A549 (cell line): Measurements from ENCODE around the gene PTOV1. TPM values are rescaled to one million over a fixed set of nuclear protein-coding genes. Genes with fewer than 3 reads are reported as not detected.
A peak's percentile ranks its signal among the peaks of the same experiment; 100 is the strongest.

ENCODE experiments used
- ATAC-seq, 2 experiments: fragments of 200-7000 bp in 1 of 2; fragments of >200 bp in 1 of 2; cut with Nextera tagmentation in 1 of 2; cut with Tn5 transposase in 1 of 2; 3 replicates each; pipeline versions ENCODE4 v1.8.0 to v1.9.1; 2018 to 2020; ENCODE audit warnings: mild to moderate bottlenecking in 1 of 2, moderate library complexity in 1 of 2
- CTCF ChIA-PET: fragments of 300-600 bp; sonication (Branson Sonifier 250); formaldehyde crosslinking; extraction: SDS; loops from one replicate; lab custom pipeline; 2021; ENCODE audit warnings: antibody characterized with exemption, inconsistent platforms; lab: Yijun Ruan, JAX
- POLR2A ChIA-PET: fragments of 350-600 bp; formaldehyde crosslinking; extraction: SDS; loops from one replicate; lab custom pipeline; 2021; ENCODE audit warnings: antibody characterized with exemption, inconsistent platforms; lab: Yijun Ruan, JAX
- DNase-seq, 2 experiments: peaks; one replicate each; pipeline versions ENCODE4 v3.0.0 to v3.0.0-alpha.2; 2011 to 2016; ENCODE audit warnings: low read depth in 1 of 2, low spot score in 1 of 2
- FAIRE-seq: peaks from 2 replicates; lab custom pipeline; 2011; peaks lifted over from hg19 to GRCh38; lab: Jason Lieb, UNC
- H3K27ac ChIP-seq, 2 experiments: fragments of >200 bp; sonication (Bioruptor Twin); formaldehyde crosslinking; 3 replicates each; pipeline ENCODE4 v1.5.1; 2016 to 2017
- H3K4me1 ChIP-seq: fragments of >200 bp; sonication (Bioruptor Twin); formaldehyde crosslinking; 3 replicates; pipeline ENCODE4 v1.6.1; 2016
- H3K4me2 ChIP-seq: fragments of >200 bp; sonication (Bioruptor Twin); formaldehyde crosslinking; 3 replicates; pipeline ENCODE4 v1.6.1; 2016
- H3K4me3 ChIP-seq: fragments of >200 bp; sonication (Bioruptor Twin); formaldehyde crosslinking; 3 replicates; pipeline ENCODE4 v1.5.1; 2016
- H3K9me3 ChIP-seq: fragments of >200 bp; sonication (Bioruptor Twin); formaldehyde crosslinking; 3 replicates; pipeline ENCODE4 v1.6.1; 2016
- BCL3 ChIP-seq: fragments of >200 bp; sonication (Bioruptor Twin); formaldehyde crosslinking; IDR thresholded peaks from 3 replicates; pipeline ENCODE4 v1.6.1; 2016
- CHD2 ChIP-seq: fragments of 150-350 bp; IDR thresholded peaks from 2 replicates; pipeline ENCODE4 v1.6.1; 2014; ENCODE audit warnings: low read length; ENCODE audit not compliant: partially characterized antibody
- EHF ChIP-seq: fragments of 250-450 bp; sonication (Bioruptor Pico); IDR thresholded peaks from 2 replicates; pipeline ENCODE4 v1.5.0; 2020; ENCODE audit warnings: mild to moderate bottlenecking
- ESRRA ChIP-seq: fragments of 150-350 bp; IDR thresholded peaks from 2 replicates; pipeline ENCODE4 v1.6.1; 2014; ENCODE audit warnings: mild to moderate bottlenecking, low read length, borderline replicate concordance
- FOSL2 ChIP-seq, 2 experiments: fragments of 450-650 bp in 1 of 2; fragments of >200 bp in 1 of 2; sonication (Bioruptor Twin) in 1 of 2; formaldehyde crosslinking; IDR thresholded peaks; 2 replicates each; pipeline versions ENCODE4 v1.5.0 to v1.6.1; 2016 to 2020; ENCODE audit warnings: mild to moderate bottlenecking in 1 of 2, moderate library complexity in 1 of 2
- FOXS1 ChIP-seq: fragments of 250-450 bp; sonication (Bioruptor Pico); IDR thresholded peaks from 2 replicates; pipeline ENCODE4 v1.5.0; 2020; ENCODE audit warnings: mild to moderate bottlenecking, moderate library complexity
- JUNB ChIP-seq: fragments of >200 bp; sonication (Bioruptor Twin); formaldehyde crosslinking; IDR thresholded peaks from 2 replicates; pipeline ENCODE4 v1.6.1; 2016
- KDM1A ChIP-seq: fragments of 200-600 bp; sonication (generic); IDR thresholded peaks from 2 replicates; pipeline ENCODE4 v1.6.1; 2016; ENCODE audit warnings: low read depth, mild to moderate bottlenecking
- KDM5A ChIP-seq: fragments of 200-600 bp; sonication (generic); IDR thresholded peaks from 2 replicates; pipeline ENCODE4 v1.6.1; 2016; ENCODE audit warnings: antibody characterized with exemption, mild to moderate bottlenecking
- MYC ChIP-seq: IDR thresholded peaks from 2 replicates; pipeline ENCODE4 v1.6.1; 2012; ENCODE audit warnings: mild to moderate bottlenecking, inconsistent platforms, low read length, improper control_type of control experiment, borderline replicate concordance
- NR3C1 ChIP-seq: fragments of >200 bp; sonication (Bioruptor Twin); formaldehyde crosslinking; IDR thresholded peaks from 3 replicates; pipeline ENCODE4 v1.6.1; 2017
- POLR2AphosphoS2 ChIP-seq: conservative IDR thresholded peaks from 2 replicates; pipeline ENCODE4 v1.6.1; 2012; ENCODE audit warnings: low read length, improper control_type of control experiment, inconsistent platforms
- RCOR1 ChIP-seq: fragments of 150-350 bp; IDR thresholded peaks from 2 replicates; pipeline ENCODE4 v1.6.1; 2014; ENCODE audit warnings: antibody characterized with exemption, low read length, low read depth
- SREBF2 ChIP-seq: fragments of 450-650 bp; IDR thresholded peaks from 2 replicates; pipeline ENCODE4 v1.6.1; 2014; ENCODE audit warnings: mild to moderate bottlenecking, moderate library complexity
- TP53 ChIP-seq: fragments of 250-450 bp; sonication (Bioruptor Pico); IDR thresholded peaks from 2 replicates; pipeline ENCODE4 v1.5.0; 2021; ENCODE audit warnings: mild to moderate bottlenecking, moderate library complexity
- ZC3H11A ChIP-seq: fragments of 450-650 bp; IDR thresholded peaks from 2 replicates; pipeline ENCODE4 v1.6.1; 2014; ENCODE audit warnings: antibody characterized with exemption, mild to moderate bottlenecking
- ZNF302 ChIP-seq: fragments of 250-450 bp; sonication (Bioruptor Pico); IDR thresholded peaks from 2 replicates; pipeline ENCODE4 v1.9.0; 2021; ENCODE audit warnings: inconsistent platforms, mild to moderate bottlenecking, moderate library complexity
- ZSCAN20 ChIP-seq: fragments of 250-450 bp; sonication (Bioruptor Pico); IDR thresholded peaks from 2 replicates; pipeline ENCODE4 v1.8.0; 2022; ENCODE audit warnings: mild to moderate bottlenecking, moderate library complexity
- WGBS: methylation state at CpG from one replicate; pipeline ENCODE4 v1.1.6; 2017; ENCODE audit errors: missing lambda C conversion rate; 5-methylcytosine and 5-hydroxymethylcytosine counted together
- polyA plus RNA-seq, 4 experiments: library from polyadenylated mRNA; depleted of rRNA in 3 of 4; stranded (reverse); fragments of >200 nt; fragmentation: RNase III in 1 of 4; extraction: RNeasy Plus Mini Kit Qiagen cat#74134 plus additional on column Dnase treatment in 1 of 4; gene quantifications; 2 replicates in 3 of 4; 3 replicates in 1 of 4; pipeline ENCODE4 v1.2.3, GENCODE V29; 2011 to 2017
- TF ChIP-seq, protein P1 (sequence below): fragments of 250-450 bp; sonication (Bioruptor Pico); IDR thresholded peaks from 2 replicates; pipeline ENCODE4 v1.5.0; 2021; ENCODE audit warnings: mild to moderate bottlenecking, moderate library complexity, borderline replicate concordance
- TF ChIP-seq, protein P2 (sequence below): fragments of 200-600 bp; sonication (generic); IDR thresholded peaks from 2 replicates; pipeline ENCODE4 v1.6.1; 2016; ENCODE audit warnings: antibody characterized with exemption, mild to moderate bottlenecking, moderate library complexity

The PTOV1 gene
- polyA plus RNA-seq, 2 of the 4 experiments (the other 2 are of a cell fraction) = 27.7 to 147 TPM

DNA sequence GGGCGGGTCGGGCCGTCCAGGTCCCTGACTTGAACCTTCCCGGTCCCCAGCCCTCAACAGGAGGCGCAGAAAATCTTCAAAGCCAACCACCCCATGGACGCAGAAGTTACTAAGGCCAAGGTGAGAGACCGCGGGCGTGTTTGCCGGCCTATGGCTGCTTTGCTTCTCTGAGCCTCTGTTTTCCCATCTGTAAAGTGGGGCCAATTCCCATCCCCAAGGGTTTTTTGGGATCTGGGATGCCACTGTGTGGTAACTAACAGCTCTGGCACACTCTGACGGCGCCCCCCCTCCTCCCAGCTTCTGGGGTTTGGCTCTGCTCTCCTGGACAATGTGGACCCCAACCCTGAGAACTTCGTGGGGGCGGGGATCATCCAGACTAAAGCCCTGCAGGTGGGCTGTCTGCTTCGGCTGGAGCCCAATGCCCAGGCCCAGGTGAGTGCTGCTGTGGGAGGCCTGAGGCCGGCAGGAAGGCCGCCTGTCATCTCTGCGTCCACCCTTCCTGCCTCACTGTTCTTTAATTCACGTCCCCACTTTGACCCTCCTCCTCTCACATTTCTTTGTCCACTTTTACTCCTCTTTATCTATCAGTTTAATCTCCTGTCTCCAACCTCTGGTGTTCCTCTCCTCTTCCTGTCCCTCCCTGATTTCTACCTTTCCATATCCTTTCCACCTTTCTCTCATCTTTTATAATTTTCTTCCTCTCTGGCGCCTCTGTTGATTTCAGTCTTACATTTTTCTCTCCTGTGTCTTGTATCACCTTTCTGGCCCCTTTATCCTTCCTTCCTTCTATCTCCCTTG is 44.9 kb upstream of the PTOV1 start:
- no peaks in the 10 kb centered on the region for H3K9me3 ChIP-seq
- no peak for FAIRE-seq
- H3K4me3 ChIP-seq = no peak overlapping the region
- TF ChIP-seq POLR2AphosphoS2 = no peak
- 0 out of 2 replicates have a peak, but pooled peaks have one; percentile 43 for TF ChIP-seq KDM1A
- no peak overlapping the region for H3K27ac ChIP-seq
- ChIA-PET CTCF (interaction anchor here (0.9 to 1.5 kb wide), 3 partner anchors 20 to 89 kb away, joined by 3 to 4 read pairs (median 3); no protein-coding TSS in a partner anchor), POLR2A (no interaction called here)
- H3K4me2 ChIP-seq = no peak overlapping the region
- peaks cover 14% of the 10 kb centered on the region for H3K4me1 ChIP-seq
- no peak for DNase-seq
- ATAC-seq = no peak
- WGBS = 91% methylated on average over 17 of the region's 20 CpGs

DNA sequence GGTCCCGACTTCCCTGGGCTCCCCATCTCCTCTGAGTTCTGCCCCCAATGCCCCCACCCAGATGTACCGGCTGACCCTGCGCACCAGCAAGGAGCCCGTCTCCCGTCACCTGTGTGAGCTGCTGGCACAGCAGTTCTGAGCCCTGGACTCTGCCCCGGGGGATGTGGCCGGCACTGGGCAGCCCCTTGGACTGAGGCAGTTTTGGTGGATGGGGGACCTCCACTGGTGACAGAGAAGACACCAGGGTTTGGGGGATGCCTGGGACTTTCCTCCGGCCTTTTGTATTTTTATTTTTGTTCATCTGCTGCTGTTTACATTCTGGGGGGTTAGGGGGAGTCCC is 44.4 kb upstream of the PTOV1 start:
- Histone ChIP-seq H3K4me2 (no peak overlapping the region), H3K4me1 (peaks cover 14% of the 10 kb centered on the region), H3K4me3 (no peak overlapping the region), H3K9me3 (no peaks in the 10 kb centered on the region), H3K27ac (no peak overlapping the region)
- 91% methylated on average over 8 of the region's 8 CpGs for WGBS
- ChIA-PET CTCF (no interaction called here), POLR2A (interaction anchor here (1.0 kb wide), 1 partner anchor 123 kb away, joined by 4 read pairs; no protein-coding TSS in a partner anchor)
- DNase-seq (no peak), FAIRE-seq (no peak), ATAC-seq (no peak)
- TF ChIP-seq ZC3H11A (no peak), CHD2 (no peak), TP53 (CRISPR knock-in tag) (no peak), FOSL2 (IDR thresholded peaks at IDR 0.05) (no peak), FOSL2 (CRISPR knock-in tag; IDR thresholded peaks at IDR 0.05) (no peak), SREBF2 (no peak), KDM5A (no peak), BCL3 (no peak), NR3C1 (no peak), JUNB (no peak), EHF (CRISPR knock-in tag) (no peak), FOXS1 (no peak), RCOR1 (no peak), ZNF302 (no peak), MYC (no peak), ZSCAN20 (no peak), ESRRA (no peak)
- TF ChIP-seq, protein P1, sequence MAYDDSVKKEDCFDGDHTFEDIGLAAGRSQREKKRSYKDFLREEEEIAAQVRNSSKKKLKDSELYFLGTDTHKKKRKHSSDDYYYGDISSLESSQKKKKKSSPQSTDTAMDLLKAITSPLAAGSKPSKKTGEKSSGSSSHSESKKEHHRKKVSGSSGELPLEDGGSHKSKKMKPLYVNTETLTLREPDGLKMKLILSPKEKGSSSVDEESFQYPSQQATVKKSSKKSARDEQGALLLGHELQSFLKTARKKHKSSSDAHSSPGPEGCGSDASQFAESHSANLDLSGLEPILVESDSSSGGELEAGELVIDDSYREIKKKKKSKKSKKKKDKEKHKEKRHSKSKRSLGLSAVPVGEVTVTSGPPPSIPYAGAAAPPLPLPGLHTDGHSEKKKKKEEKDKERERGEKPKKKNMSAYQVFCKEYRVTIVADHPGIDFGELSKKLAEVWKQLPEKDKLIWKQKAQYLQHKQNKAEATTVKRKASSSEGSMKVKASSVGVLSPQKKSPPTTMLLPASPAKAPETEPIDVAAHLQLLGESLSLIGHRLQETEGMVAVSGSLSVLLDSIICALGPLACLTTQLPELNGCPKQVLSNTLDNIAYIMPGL (CRISPR knock-in tag) = no peak
- TF ChIP-seq, protein P2, sequence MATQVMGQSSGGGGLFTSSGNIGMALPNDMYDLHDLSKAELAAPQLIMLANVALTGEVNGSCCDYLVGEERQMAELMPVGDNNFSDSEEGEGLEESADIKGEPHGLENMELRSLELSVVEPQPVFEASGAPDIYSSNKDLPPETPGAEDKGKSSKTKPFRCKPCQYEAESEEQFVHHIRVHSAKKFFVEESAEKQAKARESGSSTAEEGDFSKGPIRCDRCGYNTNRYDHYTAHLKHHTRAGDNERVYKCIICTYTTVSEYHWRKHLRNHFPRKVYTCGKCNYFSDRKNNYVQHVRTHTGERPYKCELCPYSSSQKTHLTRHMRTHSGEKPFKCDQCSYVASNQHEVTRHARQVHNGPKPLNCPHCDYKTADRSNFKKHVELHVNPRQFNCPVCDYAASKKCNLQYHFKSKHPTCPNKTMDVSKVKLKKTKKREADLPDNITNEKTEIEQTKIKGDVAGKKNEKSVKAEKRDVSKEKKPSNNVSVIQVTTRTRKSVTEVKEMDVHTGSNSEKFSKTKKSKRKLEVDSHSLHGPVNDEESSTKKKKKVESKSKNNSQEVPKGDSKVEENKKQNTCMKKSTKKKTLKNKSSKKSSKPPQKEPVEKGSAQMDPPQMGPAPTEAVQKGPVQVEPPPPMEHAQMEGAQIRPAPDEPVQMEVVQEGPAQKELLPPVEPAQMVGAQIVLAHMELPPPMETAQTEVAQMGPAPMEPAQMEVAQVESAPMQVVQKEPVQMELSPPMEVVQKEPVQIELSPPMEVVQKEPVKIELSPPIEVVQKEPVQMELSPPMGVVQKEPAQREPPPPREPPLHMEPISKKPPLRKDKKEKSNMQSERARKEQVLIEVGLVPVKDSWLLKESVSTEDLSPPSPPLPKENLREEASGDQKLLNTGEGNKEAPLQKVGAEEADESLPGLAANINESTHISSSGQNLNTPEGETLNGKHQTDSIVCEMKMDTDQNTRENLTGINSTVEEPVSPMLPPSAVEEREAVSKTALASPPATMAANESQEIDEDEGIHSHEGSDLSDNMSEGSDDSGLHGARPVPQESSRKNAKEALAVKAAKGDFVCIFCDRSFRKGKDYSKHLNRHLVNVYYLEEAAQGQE = no peak
